Body of pancreas (tissue), 4 donors: Measurements from ENCODE around the gene ASCC1.

Experiments
- POLR2A ChIP-seq, 3 donors: fragments of 450-650 bp; IDR thresholded peaks; one replicate each; pipeline ENCODE4 v1.6.1; 2016; ENCODE audit warnings: antibody characterized with exemption in 3 of 3, mild to moderate bottlenecking in 2 of 3
- TF ChIP-seq, protein P1 (sequence below), 7 experiments: fragments of 450-650 bp in 4 of 7; fragments of 200-600 bp in 3 of 7; sonication (generic) in 3 of 7; IDR thresholded peaks; one replicate each; pipeline ENCODE4 v1.5.1; 2016 to 2019; ENCODE audit warnings: antibody characterized with exemption in 7 of 7

DNA sequence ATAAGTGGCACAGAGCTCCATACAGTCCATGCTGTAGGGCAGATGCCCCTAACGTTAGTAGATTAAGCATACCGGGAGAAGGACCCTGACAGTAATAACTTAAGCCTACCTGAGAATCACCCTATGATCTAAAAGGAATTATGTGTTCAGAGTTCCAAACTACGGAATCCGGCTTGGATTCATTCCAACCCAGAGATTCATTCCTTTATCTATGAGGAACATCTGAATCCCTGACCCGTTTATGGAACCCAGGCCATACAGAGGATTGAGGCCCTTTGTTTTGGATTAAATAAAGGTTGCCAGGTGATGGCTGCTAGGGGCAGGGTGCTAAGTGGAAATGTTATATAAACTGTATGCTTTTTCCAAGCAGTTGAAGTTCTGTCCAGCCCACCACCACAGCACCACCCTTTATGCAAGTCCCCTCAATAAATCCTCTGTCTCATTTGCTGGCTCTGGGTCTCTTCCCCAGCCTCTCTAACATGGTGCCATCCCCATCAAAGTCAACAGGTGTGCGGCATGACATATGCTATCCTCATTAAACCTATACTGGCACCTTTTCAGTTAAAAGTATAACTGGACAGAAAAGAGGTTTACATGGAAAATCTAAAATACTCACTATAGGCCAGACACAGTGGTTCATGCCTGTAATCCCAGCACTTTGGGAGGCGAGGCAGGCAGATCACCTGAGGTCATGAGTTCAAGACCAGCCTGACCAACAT lies 9.4 kb downstream of the ASCC1 start:
- TF ChIP-seq, protein P1, sequence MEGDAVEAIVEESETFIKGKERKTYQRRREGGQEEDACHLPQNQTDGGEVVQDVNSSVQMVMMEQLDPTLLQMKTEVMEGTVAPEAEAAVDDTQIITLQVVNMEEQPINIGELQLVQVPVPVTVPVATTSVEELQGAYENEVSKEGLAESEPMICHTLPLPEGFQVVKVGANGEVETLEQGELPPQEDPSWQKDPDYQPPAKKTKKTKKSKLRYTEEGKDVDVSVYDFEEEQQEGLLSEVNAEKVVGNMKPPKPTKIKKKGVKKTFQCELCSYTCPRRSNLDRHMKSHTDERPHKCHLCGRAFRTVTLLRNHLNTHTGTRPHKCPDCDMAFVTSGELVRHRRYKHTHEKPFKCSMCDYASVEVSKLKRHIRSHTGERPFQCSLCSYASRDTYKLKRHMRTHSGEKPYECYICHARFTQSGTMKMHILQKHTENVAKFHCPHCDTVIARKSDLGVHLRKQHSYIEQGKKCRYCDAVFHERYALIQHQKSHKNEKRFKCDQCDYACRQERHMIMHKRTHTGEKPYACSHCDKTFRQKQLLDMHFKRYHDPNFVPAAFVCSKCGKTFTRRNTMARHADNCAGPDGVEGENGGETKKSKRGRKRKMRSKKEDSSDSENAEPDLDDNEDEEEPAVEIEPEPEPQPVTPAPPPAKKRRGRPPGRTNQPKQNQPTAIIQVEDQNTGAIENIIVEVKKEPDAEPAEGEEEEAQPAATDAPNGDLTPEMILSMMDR (IDR thresholded peaks at IDR 0.05): no peak
- TF ChIP-seq POLR2A (IDR thresholded peaks at IDR 0.05): no peak
